ENCODE results near the gene TUBE1. TPM values are rescaled to one million over a fixed set of nuclear protein-coding genes. Genes with fewer than 3 reads are reported as not detected.

Gene TUBE1
- total and polyA plus RNA-seq, 2 donors (not counting 3 experiments of a cell fraction or from before 2014, with no cell fraction given): 6.7 to 15.8 TPM

DNA sequence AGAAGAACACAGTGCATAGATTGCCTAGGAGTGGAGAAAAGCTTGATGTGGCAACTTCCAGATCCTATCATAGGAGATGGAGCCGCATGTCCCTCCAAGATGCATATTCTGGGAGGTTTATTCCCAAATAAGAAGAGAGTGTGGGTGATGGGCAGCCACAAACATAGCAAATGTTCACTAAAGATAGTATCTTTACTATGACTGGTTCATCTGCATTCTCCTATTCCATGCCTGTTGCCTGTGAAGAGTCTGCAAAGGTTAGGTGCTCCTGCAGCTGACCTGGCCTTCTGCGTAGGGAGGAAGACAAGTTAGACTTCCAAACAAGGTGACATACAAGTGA lies 47.9 kb downstream of the TUBE1 start:
- H3K4me2 ChIP-seq (ENCODE audit: insufficient read depth, low read length): no peak overlapping the region
- ChIA-PET POLR2A (no interaction called here), CTCF (interaction anchor here (2.0 kb wide), 1 partner anchor 330 kb away, joined by 13 read pairs; no protein-coding TSS in a partner anchor)
- peaks cover 47% of the 10 kb centered on the region for H3K4me1 ChIP-seq (ENCODE audit: control insufficient read depth, extremely low read depth, insufficient read depth, low read length)
- no peaks in the 10 kb centered on the region for H3K9me1 ChIP-seq (replicated peaks; ENCODE audit: control insufficient read depth, extremely low read depth, insufficient read depth, low read length)
- DNase-seq (ENCODE audit: low read depth, low spot score) (no peak), FAIRE-seq (no peak)
- no peaks in the 10 kb centered on the region for H3K27me3 ChIP-seq (ENCODE audit: control insufficient read depth in 2 of 2, insufficient read depth in 2 of 2, low read length in 2 of 2)
- H3K9me3 ChIP-seq (replicated peaks; ENCODE audit: control insufficient read depth, insufficient read depth, low read length): no peaks in the 10 kb centered on the region
- intact Hi-C loops (cut with micrococcal nuclease): no loop called here
- H4K20me1 ChIP-seq (replicated peaks; ENCODE audit: control insufficient read depth, extremely low read depth, insufficient read depth, low read length): no peaks in the 10 kb centered on the region
- no TSS peak for BruUV-seq (replicated peaks)
- H3K27ac ChIP-seq (ENCODE audit: insufficient read depth, low read depth, low read length): no peak overlapping the region
- no peak for TF ChIP-seq FOS (IDR thresholded peaks at IDR 0.05; ENCODE audit: borderline replicate concordance, insufficient read depth, low read length)
- TF ChIP-seq JUN (IDR thresholded peaks at IDR 0.05; ENCODE audit: borderline replicate concordance, insufficient read depth, insufficient read length, low read depth): no peak
- no peak for TF ChIP-seq GATA2 (IDR thresholded peaks at IDR 0.05; ENCODE audit: insufficient read depth, insufficient read length, low read depth, low read length)
- TF ChIP-seq EZH2 (IDR thresholded peaks at IDR 0.05; ENCODE audit: borderline replicate concordance, low read depth, low read length, severe bottlenecking): no peak
- TF ChIP-seq MYC (IDR thresholded peaks at IDR 0.05; ENCODE audit: low read depth, low read length): no peak
- no peak for TF ChIP-seq CTCF (IDR thresholded peaks at IDR 0.05; ENCODE audit: extremely low read depth in 1 of 2, insufficient read depth in 1 of 2, low read depth in 1 of 2, low read length in 2 of 2)
- TF ChIP-seq POLR2A (IDR thresholded peaks at IDR 0.05; ENCODE audit: low read depth, low read length): no peak
- TF ChIP-seq POLR2AphosphoS5 (IDR thresholded peaks at IDR 0.05; ENCODE audit: insufficient read depth, low read depth, low read length): no peak
- TF ChIP-seq MAX (IDR thresholded peaks at IDR 0.05; ENCODE audit: insufficient read depth, insufficient read length): no peak
- H3K4me3 ChIP-seq (replicated peaks in 1 of 3; ENCODE audit: insufficient read depth in 1 of 3, low read depth in 1 of 3, low read length in 3 of 3): no peak overlapping the region
- no peak overlapping the region for H3K9ac ChIP-seq (replicated peaks; ENCODE audit: extremely low read depth, insufficient read depth, low read length)
- H3K79me2 ChIP-seq (ENCODE audit: control insufficient read depth, insufficient read depth, low read length): no peaks in the 10 kb centered on the region
- H2AFZ ChIP-seq (ENCODE audit: low read depth, low read length): no peak overlapping the region
- dilution Hi-C loops (cut with MboI; ENCODE audit: extremely low pct_ligation_motif_present, low sequenced_read_pairs): no loop called here
- H3K36me3 ChIP-seq (ENCODE audit: control insufficient read depth in 2 of 2, extremely low read depth in 1 of 2, insufficient read depth in 2 of 2, low read length in 2 of 2): no peaks in the 10 kb centered on the region

Measured in endothelial cell of umbilical vein (primary cell).